RPMI8226 (cell line): Measurements from ENCODE around the gene CSTPP1.

Source experiments
- DNase-seq: peaks from one replicate; pipeline ENCODE4 v3.0.0-alpha.2; 2015

The CSTPP1 gene

GRCh38 chr11:46936138-46937110 lies at the start of gene CSTPP1:
TSS of gene CSTPP1 (plus strand) at chr11:46936761. CDS start at chr11:46936806, 45 bp downstream.
- peak; percentile 98 for DNase-seq

GRCh38 chr11:46888636-46889035 lies 47.9 kb upstream of the CSTPP1 start:
- DNase-seq, result no peak

GRCh38 chr11:46889251-46889650 lies 47.3 kb upstream of the CSTPP1 start:
- no peak for DNase-seq

- DNase-seq, result peak; percentile 85
Measured at GRCh38 chr11:46889689-46890475, 46.7 kb upstream of the CSTPP1 start.

- DNase-seq, result no peak
Measured at GRCh38 chr11:46890665-46891064, 45.9 kb upstream of the CSTPP1 start.

GRCh38 chr11:46892109-46892508 lies 44.5 kb upstream of the CSTPP1 start:
- DNase-seq, result no peak

- DNase-seq, result no peak
Measured at GRCh38 chr11:46892838-46893237, 43.7 kb upstream of the CSTPP1 start.

- no peak for DNase-seq
Measured at GRCh38 chr11:46894506-46894905, 42.1 kb upstream of the CSTPP1 start.

GRCh38 chr11:46894961-46895360 lies 41.6 kb upstream of the CSTPP1 start:
- no peak for DNase-seq

GRCh38 chr11:46895821-46896220 lies 40.7 kb upstream of the CSTPP1 start:
- no peak for DNase-seq

GRCh38 chr11:46896719-46897406 lies 39.7 kb upstream of the CSTPP1 start:
- peak; percentile 82 for DNase-seq

GRCh38 chr11:46898396-46899095 lies 38.0 kb upstream of the CSTPP1 start:
- DNase-seq, result no peak

GRCh38 chr11:46899501-46900025 lies 37.0 kb upstream of the CSTPP1 start:
- DNase-seq, result no peak

GRCh38 chr11:46900091-46900746 lies 36.3 kb upstream of the CSTPP1 start:
- no peak for DNase-seq

- DNase-seq, result no peak
Measured at GRCh38 chr11:46901156-46901555, 35.4 kb upstream of the CSTPP1 start.

- no peak for DNase-seq
Measured at GRCh38 chr11:46902694-46903093, 33.9 kb upstream of the CSTPP1 start.

GRCh38 chr11:46903846-46904245 lies 32.7 kb upstream of the CSTPP1 start:
- no peak for DNase-seq

GRCh38 chr11:46905806-46906205 lies 30.8 kb upstream of the CSTPP1 start:
- DNase-seq, result no peak

GRCh38 chr11:46906609-46907041 lies 29.9 kb upstream of the CSTPP1 start:
- no peak for DNase-seq

GRCh38 chr11:46907606-46908005 lies 29.0 kb upstream of the CSTPP1 start:
- no peak for DNase-seq

GRCh38 chr11:46912526-46913150 lies 23.9 kb upstream of the CSTPP1 start:
- DNase-seq, result no peak
